ENCODE data around the gene KIAA1217.

KIAA1217 gene

GRCh38 chr10:24237801-24238395 lies 29.0 kb downstream of the KIAA1217 start:
- peak overlapping the region; percentile 32 for H4K91ac ChIP-seq (ENCODE audit: low read depth, low read length)
- no peak overlapping the region for H2AK5ac ChIP-seq (ENCODE audit: low read length)
- peak overlapping the region; percentile 91 for H3K4me2 ChIP-seq (ENCODE audit: low read length)
- H2AFZ ChIP-seq (ENCODE audit: insufficient read depth, low read length, poor library complexity) = no peak overlapping the region
- H3K9me3 ChIP-seq (ENCODE audit: insufficient read depth, low read depth, low read length) = no peaks in the 10 kb centered on the region
- H3K14ac ChIP-seq (ENCODE audit: low read length) = no peak overlapping the region
- WGBS (ENCODE audit: extremely low coverage, insufficient coverage, insufficient read length) = no CpG with 5 or more reads among the region's 9 CpGs
- no peak overlapping the region for H4K12ac ChIP-seq (ENCODE audit: low read depth, low read length)
- peaks cover 7 to 25% of the 10 kb centered on the region in 2 experiments for H3K4me1 ChIP-seq (ENCODE audit: control insufficient read depth in 1 of 2, insufficient read depth in 2 of 2, low read length in 2 of 2)
- H3K18ac ChIP-seq (ENCODE audit: low read length) = no peak overlapping the region
- H3K4ac ChIP-seq (ENCODE audit: low read depth, low read length) = no peak overlapping the region
- peak overlapping the region; percentile 0 for H4K8ac ChIP-seq (ENCODE audit: low read depth, low read length)
- no peak overlapping the region for H3K9ac ChIP-seq (ENCODE audit: low read length)
- H3K4me3 ChIP-seq (ENCODE audit: low read depth, low read length) = no peak overlapping the region
- peak overlapping the region; percentile 35 for H2BK12ac ChIP-seq (ENCODE audit: low read length)
- H2BK120ac ChIP-seq (ENCODE audit: insufficient read depth, low read length, poor library complexity) = peak overlapping the region; percentile 32
- no peak for DNase-seq
- peak overlapping the region; percentile 54 for H2BK5ac ChIP-seq (ENCODE audit: low read depth, low read length, poor library complexity)
- no peaks in the 10 kb centered on the region for H3K36me3 ChIP-seq (ENCODE audit: control insufficient read depth in 1 of 2, insufficient read depth in 2 of 2, low read length in 2 of 2)
- H3K27me3 ChIP-seq (ENCODE audit: insufficient read depth, low read length) = no peaks in the 10 kb centered on the region
- H3K27ac ChIP-seq (ENCODE audit: low read depth, low read length) = peak overlapping the region; percentile 97
- H3K79me2 ChIP-seq (ENCODE audit: control insufficient read depth, insufficient read depth, low read length, poor library complexity) = peaks cover 13% of the 10 kb centered on the region
- peaks cover 36% of the 10 kb centered on the region for H3K79me1 ChIP-seq (ENCODE audit: low read length)
- H3K23ac ChIP-seq (ENCODE audit: low read length) = no peak overlapping the region

DNA sequence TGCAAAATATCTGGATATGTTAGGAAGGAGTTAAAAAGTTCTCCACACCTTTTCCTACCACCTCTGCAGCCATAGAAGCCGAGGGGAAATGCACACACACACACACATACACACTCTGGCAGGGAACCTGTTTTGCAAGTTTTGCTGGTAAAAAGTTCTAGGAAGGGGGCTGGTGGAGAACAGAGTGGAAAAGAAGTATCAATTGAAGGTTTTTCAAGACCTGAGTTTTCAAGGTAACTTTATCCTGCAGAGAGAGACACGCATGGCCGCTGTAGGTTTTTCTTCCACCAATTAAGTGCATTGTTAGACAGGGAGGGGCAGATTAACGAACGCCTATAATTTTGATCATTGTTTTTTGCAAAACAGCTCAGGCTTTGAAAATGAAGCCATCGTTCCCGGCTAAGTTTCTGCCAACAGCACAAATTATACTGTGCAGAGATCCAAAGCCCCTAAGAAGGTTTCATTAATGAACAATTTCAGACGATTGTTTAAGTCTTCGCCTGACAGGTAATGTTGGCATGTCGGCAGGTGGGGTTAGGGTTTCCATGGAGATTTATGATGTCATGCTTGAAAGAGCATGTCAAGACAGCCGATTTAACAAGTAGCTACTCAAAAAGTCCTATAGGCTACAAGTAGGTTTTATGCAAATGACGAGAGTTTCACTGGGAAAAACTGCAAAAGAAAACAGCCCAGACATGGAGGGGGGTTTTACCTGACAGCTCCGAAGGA lies 29.7 kb downstream of the KIAA1217 start:
- H4K12ac ChIP-seq (ENCODE audit: low read depth, low read length) = no peak overlapping the region

GRCh38 chr10:24239289-24240040 lies 30.5 kb downstream of the KIAA1217 start:
- Histone ChIP-seq H2BK12ac (ENCODE audit: low read length) (no peak overlapping the region), H4K91ac (ENCODE audit: low read depth, low read length) (no peak overlapping the region), H3K79me1 (ENCODE audit: low read length) (peaks cover 34% of the 10 kb centered on the region), H3K79me2 (ENCODE audit: control insufficient read depth, insufficient read depth, low read length, poor library complexity) (peaks cover 17% of the 10 kb centered on the region), H4K8ac (ENCODE audit: low read depth, low read length) (no peak overlapping the region), H3K4me2 (ENCODE audit: low read length) (peak overlapping the region; percentile 91), H3K18ac (ENCODE audit: low read length) (no peak overlapping the region), H3K14ac (ENCODE audit: low read length) (no peak overlapping the region), H3K4ac (ENCODE audit: low read depth, low read length) (no peak overlapping the region), H3K9me3 (ENCODE audit: insufficient read depth, low read depth, low read length) (no peaks in the 10 kb centered on the region), H2AK5ac (ENCODE audit: low read length) (no peak overlapping the region), H2AFZ (ENCODE audit: insufficient read depth, low read length, poor library complexity) (no peak overlapping the region), H3K4me1 (ENCODE audit: control insufficient read depth in 1 of 2, insufficient read depth in 2 of 2, low read length in 2 of 2) (peaks cover 7 to 26% of the 10 kb centered on the region in 2 experiments), H3K27me3 (ENCODE audit: insufficient read depth, low read length) (no peaks in the 10 kb centered on the region), H2BK5ac (ENCODE audit: low read depth, low read length, poor library complexity) (peak overlapping the region; percentile 36), H3K23ac (ENCODE audit: low read length) (no peak overlapping the region), H2BK120ac (ENCODE audit: insufficient read depth, low read length, poor library complexity) (no peak overlapping the region), H3K4me3 (ENCODE audit: low read depth, low read length) (no peak overlapping the region), H3K36me3 (ENCODE audit: control insufficient read depth in 1 of 2, insufficient read depth in 2 of 2, low read length in 2 of 2) (no peaks in the 10 kb centered on the region), H3K27ac (ENCODE audit: low read depth, low read length) (peak overlapping the region; percentile 97), H3K9ac (ENCODE audit: low read length) (peak overlapping the region; percentile 81), H4K12ac (ENCODE audit: low read depth, low read length) (no peak overlapping the region)
- no CpG with 5 or more reads among the region's 10 CpGs for whole genome bisulfite sequencing (ENCODE audit: extremely low coverage, insufficient coverage, insufficient read length)
- DNase-seq = peak in 1 of 2 donors; percentile 78

More for the DNA sequence above, 29.7 kb downstream of the KIAA1217 start:
- no peak overlapping the region for H2BK12ac ChIP-seq (ENCODE audit: low read length)
- peak overlapping the region; percentile 91 for H3K4me2 ChIP-seq (ENCODE audit: low read length)
- H2AFZ ChIP-seq (ENCODE audit: insufficient read depth, low read length, poor library complexity) = no peak overlapping the region
- peaks cover 36% of the 10 kb centered on the region for H3K79me1 ChIP-seq (ENCODE audit: low read length)
- H3K4me3 ChIP-seq (ENCODE audit: low read depth, low read length) = no peak overlapping the region
- peak overlapping the region; percentile 42 for H2BK5ac ChIP-seq (ENCODE audit: low read depth, low read length, poor library complexity)
- no peak overlapping the region for H3K23ac ChIP-seq (ENCODE audit: low read length)
- H4K91ac ChIP-seq (ENCODE audit: low read depth, low read length) = no peak overlapping the region
- H3K9ac ChIP-seq (ENCODE audit: low read length) = peak overlapping the region; percentile 68
- H3K79me2 ChIP-seq (ENCODE audit: control insufficient read depth, insufficient read depth, low read length, poor library complexity) = peaks cover 15% of the 10 kb centered on the region
- H3K4ac ChIP-seq (ENCODE audit: low read depth, low read length) = no peak overlapping the region
- no peak overlapping the region for H4K8ac ChIP-seq (ENCODE audit: low read depth, low read length)
- H3K36me3 ChIP-seq (ENCODE audit: control insufficient read depth in 1 of 2, insufficient read depth in 2 of 2, low read length in 2 of 2) = no peaks in the 10 kb centered on the region
- peak overlapping the region; percentile 97 for H3K27ac ChIP-seq (ENCODE audit: low read depth, low read length)
- WGBS (ENCODE audit: extremely low coverage, insufficient coverage, insufficient read length) = no CpG with 5 or more reads among the region's 13 CpGs
- H2AK5ac ChIP-seq (ENCODE audit: low read length) = no peak overlapping the region
- no peak overlapping the region for H3K18ac ChIP-seq (ENCODE audit: low read length)
- no peaks in the 10 kb centered on the region for H3K9me3 ChIP-seq (ENCODE audit: insufficient read depth, low read depth, low read length)
- DNase-seq = peak; percentile 77 to 89
- no peak overlapping the region for H2BK120ac ChIP-seq (ENCODE audit: insufficient read depth, low read length, poor library complexity)
- H3K4me1 ChIP-seq (ENCODE audit: control insufficient read depth in 1 of 2, insufficient read depth in 2 of 2, low read length in 2 of 2) = peaks cover 7 to 25% of the 10 kb centered on the region in 2 experiments
- H3K27me3 ChIP-seq (ENCODE audit: insufficient read depth, low read length) = no peaks in the 10 kb centered on the region
- no peak overlapping the region for H3K14ac ChIP-seq (ENCODE audit: low read length)

DNA sequence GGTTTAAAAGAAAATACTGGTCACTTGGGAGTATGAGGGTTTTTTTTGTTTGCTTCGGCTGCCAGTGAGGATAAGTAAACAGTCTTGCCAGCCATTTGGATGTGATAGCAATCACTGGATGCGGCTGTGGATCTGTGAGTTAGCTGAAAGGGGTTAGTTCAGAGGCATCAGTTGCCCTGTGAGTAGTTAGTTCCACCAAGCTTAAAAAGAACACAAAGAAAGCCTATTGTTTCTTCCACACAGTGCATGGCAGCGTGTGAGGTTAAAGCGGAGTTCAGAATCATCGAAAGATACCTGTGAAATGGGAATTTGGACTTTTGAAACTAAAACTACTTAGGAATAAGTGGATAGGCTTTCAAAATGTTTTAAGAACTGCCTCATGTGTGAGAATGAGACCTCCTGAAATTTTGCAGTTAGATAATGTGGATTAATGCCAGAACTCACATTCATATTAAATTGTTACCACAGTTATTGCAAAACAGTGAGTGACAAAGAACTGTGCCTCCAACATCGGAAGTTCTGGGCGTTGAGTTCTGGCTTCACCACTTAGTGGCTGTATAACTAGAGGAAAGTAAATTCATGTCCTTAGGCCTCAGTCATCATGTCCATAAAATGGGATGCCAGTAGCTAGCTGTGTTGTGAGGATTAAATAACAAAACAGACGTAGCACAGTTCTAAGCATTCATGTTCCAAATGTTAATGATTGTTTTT lies 31.3 kb downstream of the KIAA1217 start:
- no CpG with 5 or more reads among the region's 8 CpGs for WGBS (ENCODE audit: extremely low coverage, insufficient coverage, insufficient read length)
- Histone ChIP-seq H3K79me2 (ENCODE audit: control insufficient read depth, insufficient read depth, low read length, poor library complexity) (peaks cover 21% of the 10 kb centered on the region), H3K9ac (ENCODE audit: low read length) (peak overlapping the region; percentile 38), H2AK5ac (ENCODE audit: low read length) (no peak overlapping the region), H3K4me3 (ENCODE audit: low read depth, low read length) (peak overlapping the region; percentile 43), H4K91ac (ENCODE audit: low read depth, low read length) (peak overlapping the region; percentile 36), H2BK120ac (ENCODE audit: insufficient read depth, low read length, poor library complexity) (peak overlapping the region; percentile 10), H3K9me3 (ENCODE audit: insufficient read depth, low read depth, low read length) (no peaks in the 10 kb centered on the region), H3K14ac (ENCODE audit: low read length) (no peak overlapping the region), H3K4ac (ENCODE audit: low read depth, low read length) (peak overlapping the region; percentile 65), H3K27ac (ENCODE audit: low read depth, low read length) (peak overlapping the region; percentile 97), H2BK12ac (ENCODE audit: low read length) (no peak overlapping the region), H4K12ac (ENCODE audit: low read depth, low read length) (no peak overlapping the region), H2AFZ (ENCODE audit: insufficient read depth, low read length, poor library complexity) (no peak overlapping the region), H3K36me3 (ENCODE audit: control insufficient read depth in 1 of 2, insufficient read depth in 2 of 2, low read length in 2 of 2) (peaks cover 2 to 4% of the 10 kb centered on the region in 2 experiments), H3K23ac (ENCODE audit: low read length) (no peak overlapping the region), H3K4me2 (ENCODE audit: low read length) (peak overlapping the region; percentile 91), H2BK5ac (ENCODE audit: low read depth, low read length, poor library complexity) (peak overlapping the region; percentile 18), H3K79me1 (ENCODE audit: low read length) (peaks cover 33% of the 10 kb centered on the region), H3K27me3 (ENCODE audit: insufficient read depth, low read length) (no peaks in the 10 kb centered on the region), H3K18ac (ENCODE audit: low read length) (no peak overlapping the region), H4K8ac (ENCODE audit: low read depth, low read length) (no peak overlapping the region), H3K4me1 (ENCODE audit: control insufficient read depth in 1 of 2, insufficient read depth in 2 of 2, low read length in 2 of 2) (peaks cover 10 to 28% of the 10 kb centered on the region in 2 experiments)
- peak in 1 of 2 donors; percentile 38 for DNase-seq
